ENCODE data around the gene AMZ2. TPM values are rescaled to one million over a fixed set of nuclear protein-coding genes. Genes with fewer than 3 reads are reported as not detected.
"Not testable (repeated sequence)": the region's sequence is repeated elsewhere in the genome, so short reads cannot be mapped to it uniquely, and the experiment has no call there.

The AMZ2 gene
- polyA plus RNA-seq, 3 donors = 76.9 to 95.6 (median 84.6) TPM

DNA sequence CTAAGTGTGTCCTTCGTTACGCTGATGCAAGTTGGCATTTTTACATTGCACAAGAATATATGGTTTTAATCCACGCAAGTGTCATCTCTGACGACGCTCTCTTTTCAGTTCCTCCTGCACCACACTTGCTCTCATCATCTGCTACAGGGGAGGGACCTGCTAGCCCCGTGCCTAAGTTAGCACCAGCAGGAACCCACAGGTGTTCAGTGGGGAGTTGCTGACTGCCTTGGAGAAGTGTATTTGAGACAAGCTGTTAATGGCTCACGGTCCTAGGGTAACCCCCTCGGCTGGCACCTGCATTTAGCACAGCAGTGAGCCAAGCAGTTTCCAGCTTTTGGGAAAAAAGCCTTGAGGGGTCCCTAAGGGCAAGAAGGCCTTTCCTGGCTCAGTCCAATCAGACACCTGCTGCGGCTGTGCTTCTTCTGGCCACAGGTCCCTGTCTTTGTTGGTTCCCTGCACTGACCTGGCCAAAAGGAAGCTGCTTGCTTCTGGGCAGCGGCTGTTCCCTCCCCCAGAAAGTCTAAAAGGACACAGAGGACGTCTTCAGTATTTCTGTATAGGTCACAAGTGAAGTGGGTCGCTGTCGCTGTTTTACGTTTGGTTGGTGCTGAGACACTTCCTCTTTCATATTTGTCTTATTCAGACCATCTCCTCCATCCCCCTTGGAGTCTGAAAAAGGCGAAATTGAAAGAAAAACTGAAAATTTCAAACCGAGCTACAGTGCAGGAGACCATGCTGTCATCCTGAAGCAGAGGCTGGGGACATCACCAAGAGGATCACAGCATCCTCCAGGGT lies 10.3 kb upstream of the AMZ2 start:
- not testable (repeated sequence) for DNase-seq (ENCODE audit: extremely low read depth in 1 of 11, low read depth in 9 of 11, low spot score in 4 of 11)

DNA sequence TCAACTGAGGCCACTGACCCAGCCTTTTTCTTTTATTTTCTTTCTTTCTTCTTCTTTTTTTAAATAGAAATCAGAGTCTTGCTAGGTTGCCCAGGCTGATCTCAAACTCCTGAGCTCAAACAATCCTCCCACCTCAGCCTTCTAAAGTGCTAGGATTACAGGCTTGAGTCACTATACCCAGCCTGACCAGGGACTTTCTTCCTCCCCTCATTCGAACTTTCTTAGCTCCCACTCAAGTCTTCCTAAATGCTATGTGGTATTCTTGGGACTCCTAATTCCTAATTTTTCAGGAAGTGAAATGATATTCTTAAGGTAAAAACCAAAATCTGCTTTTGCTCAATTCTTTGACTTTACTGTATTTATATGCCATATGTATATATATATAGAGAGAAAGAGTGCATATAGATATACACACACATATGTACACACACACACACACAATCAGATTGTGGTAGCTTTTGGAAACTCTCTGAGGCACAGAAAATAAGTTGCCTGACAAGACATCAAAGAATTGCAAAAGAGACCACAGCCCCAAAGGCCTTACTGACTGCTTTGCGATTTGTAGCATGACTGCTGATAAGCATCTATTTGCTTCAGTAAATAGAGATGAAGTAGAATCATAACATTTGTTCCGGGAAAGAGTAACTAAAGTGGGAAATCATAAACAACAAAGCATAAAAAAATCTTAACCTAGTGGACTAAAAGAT lies 9.5 kb upstream of the AMZ2 start:
- no peak for DNase-seq (ENCODE audit: extremely low read depth in 1 of 11, low read depth in 9 of 11, low spot score in 4 of 11)

DNA sequence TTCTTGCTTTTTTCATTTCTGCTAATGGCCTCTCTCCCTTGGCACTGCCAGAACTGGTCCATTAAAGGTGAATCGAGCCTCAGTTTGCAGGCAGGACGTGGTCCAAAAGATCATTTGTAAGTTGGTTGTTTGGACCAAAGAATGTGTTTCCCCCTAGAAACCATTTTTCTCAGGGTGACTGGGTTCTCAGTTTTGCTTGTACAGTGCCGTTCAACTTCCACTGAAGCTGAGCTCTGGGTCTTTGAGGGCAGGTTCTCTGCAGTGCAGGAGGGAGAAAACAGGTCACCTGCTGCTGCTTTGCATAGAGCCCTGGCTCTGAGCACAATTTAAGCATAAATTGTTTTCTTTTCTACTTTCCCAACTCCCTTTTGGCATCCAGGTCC lies 9.0 kb upstream of the AMZ2 start:
- no peak for DNase-seq (ENCODE audit: extremely low read depth in 1 of 11, low read depth in 9 of 11, low spot score in 4 of 11)

DNA sequence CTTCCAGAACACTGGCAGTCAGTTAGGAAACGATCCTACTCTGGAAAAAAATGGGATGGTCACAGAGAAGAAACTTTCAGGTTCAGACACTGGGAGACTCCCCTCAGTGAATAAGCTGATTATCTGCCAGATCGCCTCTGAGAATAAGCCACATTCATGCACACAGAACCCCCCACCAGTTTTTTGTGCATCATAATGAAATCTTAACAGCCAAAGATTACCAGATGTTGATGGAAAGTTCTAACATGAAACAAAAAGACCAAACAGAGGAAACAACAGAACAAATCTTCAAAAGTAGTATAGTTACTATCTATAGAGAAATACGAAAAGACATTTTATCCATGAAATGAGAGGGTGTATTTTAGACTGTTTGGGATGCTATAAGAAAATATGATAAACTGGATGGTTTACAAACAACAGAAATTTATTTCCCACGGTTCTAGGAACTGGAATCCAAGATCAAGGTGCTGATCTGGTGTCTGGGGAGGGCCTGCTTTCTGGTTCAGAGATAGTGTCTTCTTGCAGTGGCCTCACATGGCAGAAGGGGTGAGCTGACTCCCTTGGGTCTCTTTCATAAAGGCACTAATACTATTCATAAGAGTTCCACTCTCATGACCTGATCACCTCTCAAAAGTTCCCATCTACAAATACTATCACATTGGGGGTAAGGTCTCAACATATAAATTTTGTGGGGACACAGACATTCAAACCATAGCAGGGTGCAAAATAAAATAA lies 8.0 kb upstream of the AMZ2 start:
- DNase-seq (ENCODE audit: extremely low read depth in 1 of 11, low read depth in 9 of 11, low spot score in 4 of 11) = no peak

DNA sequence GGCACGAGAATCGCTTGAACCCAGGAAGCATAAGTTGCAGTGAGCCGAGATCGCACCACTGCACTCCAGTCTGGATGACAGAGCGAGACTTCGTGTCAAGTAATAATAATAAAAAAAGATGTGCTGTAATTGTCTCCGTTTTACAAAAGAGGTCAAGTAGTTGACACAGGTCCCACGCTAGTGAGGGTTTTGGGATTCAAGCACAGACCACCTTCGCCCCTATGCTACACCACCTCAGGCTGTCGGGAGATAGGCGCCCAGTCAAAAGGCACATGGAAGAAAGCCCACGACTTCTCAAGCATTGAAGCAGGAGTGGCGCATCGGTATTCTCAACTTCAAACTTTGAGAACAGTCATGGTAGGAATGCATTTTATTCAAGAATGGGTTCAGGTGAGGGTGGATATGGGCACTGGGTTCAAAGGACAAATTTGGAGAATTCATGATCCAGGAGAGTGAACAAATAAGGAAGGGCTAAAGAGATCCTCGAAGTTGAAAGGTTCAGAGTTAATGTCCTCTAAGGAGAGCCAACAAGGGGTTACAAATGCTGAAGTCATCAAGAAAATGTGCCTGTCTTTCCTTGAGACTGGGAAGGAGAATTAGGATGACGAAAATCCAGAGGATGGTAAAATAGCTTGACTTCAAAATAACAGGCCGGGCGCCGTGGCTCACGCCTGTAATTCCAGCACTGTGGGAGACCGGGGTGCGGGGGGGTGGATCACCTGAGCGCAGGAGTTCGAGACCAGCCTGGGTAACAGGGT lies 1.4 kb upstream of the AMZ2 start:
- no peak for DNase-seq (ENCODE audit: extremely low read depth in 1 of 11, low read depth in 9 of 11, low spot score in 4 of 11)

DNA sequence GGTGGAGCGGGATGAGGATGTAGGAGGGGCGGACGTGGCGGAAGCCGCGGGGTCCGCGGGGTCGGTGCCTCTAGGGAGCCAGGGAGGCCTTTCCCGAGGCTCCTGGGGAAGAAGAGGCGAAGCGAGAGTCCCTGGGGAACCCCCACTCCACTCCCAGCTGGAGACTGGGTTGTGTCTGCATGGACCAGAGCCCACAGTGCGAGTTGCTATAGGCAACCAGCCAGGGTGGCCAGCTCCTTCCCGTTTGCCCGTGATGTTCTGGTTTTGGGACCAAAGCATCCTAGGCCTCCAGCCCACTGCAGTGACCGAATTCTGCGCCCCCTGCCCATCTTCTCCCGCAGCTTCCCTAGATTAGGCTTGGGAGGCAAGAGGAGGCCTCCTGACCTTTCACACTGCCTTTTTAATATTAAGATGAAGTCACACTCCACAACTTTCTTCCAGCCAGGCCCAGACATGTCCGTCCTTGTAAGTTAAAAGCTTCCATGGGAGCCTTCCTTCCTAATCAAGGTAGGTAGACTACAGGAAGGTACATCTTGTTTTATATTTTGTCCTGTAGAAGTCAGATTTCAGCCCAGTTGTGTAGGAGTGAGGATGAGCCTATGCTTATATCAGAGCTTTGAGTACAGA lies 469 bp downstream of the AMZ2 start:
- DNase-seq (ENCODE audit: extremely low read depth in 1 of 11, low read depth in 9 of 11, low spot score in 4 of 11) = peak in 1 of 11 donors; percentile 35

DNA sequence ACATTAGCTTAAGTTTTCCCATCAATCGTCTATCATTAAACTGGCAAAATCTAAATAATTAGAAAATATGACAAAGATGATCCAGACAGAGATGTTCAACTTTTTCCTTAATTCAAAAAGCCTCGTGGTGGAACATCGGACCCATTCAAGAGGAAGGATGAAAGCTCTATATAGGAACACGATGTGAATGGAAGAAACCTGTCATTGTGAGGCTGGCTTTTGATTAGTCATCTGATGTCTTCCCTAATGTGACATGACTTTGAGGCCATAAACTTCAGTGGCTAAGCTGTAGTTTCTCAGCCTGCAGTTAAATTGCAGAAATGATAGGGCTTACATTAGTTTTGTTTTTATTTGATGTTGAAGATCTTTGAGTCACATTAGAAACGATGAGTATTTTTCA lies 1.0 kb downstream of the AMZ2 start:
- no peak for DNase-seq (ENCODE audit: extremely low read depth in 1 of 11, low read depth in 9 of 11, low spot score in 4 of 11)

DNA sequence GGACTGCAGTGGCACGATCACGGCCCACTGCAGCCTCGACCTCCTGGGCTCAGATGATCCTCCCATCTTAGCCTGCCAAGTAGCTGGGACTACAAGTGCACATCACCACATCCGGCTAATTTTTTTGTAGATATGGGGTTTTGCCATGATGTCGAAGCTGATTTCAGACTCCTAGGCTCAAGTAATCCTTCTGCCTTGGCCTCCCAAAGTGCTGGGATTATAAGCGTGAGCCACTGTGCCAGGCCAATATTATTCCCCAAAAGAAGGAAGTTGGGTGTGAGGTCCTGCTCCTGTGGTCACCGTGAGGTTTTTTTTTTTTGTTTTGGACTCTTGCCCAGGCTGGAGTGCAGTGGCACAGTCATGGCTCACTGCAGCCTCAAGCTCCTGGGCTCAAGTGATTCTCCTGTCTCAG lies 1.5 kb downstream of the AMZ2 start:
- no peak for DNase-seq (ENCODE audit: extremely low read depth in 1 of 11, low read depth in 9 of 11, low spot score in 4 of 11)

DNA sequence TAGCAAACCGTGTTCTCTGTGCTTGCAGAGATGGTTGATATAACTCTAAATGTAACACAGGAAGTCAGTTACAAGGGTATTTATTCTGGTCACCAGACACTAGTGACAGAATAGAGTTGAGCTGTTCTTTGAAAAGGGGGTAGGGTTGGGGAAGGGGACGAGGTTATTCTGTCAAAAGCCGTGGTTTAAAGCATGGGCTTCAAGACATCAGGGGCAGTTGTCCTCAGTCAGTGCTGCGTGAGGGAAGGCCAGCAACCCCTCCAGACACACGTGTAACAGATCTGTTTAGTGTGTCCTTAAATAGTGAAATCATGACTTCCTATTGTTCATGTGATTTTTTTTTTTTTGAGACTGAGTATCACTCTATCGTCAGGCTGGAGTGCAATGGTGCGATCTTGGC lies 5.6 kb downstream of the AMZ2 start:
- not testable (repeated sequence) for DNase-seq (ENCODE audit: extremely low read depth in 1 of 11, low read depth in 9 of 11, low spot score in 4 of 11)

DNA sequence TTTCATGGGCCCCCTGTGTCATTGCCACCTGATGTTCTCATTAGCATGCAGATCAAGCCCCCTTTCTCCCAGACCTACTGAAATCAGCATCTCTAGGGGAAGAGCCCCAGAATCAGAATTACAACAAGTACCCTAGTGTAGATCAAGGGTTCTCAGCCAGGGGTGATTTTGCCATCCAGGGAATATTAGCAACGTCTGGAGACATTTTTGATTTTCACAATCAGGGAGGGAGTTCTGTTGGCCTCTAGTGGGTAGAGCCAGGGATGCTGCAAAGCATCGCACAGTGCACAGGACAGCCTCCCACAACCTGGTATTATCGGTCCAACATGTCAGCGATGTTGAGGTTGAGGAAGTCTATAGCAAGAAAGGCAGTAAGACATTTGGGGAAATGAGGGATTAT lies 7.3 kb downstream of the AMZ2 start:
- no peak for DNase-seq (ENCODE audit: extremely low read depth in 1 of 11, low read depth in 9 of 11, low spot score in 4 of 11)

DNA sequence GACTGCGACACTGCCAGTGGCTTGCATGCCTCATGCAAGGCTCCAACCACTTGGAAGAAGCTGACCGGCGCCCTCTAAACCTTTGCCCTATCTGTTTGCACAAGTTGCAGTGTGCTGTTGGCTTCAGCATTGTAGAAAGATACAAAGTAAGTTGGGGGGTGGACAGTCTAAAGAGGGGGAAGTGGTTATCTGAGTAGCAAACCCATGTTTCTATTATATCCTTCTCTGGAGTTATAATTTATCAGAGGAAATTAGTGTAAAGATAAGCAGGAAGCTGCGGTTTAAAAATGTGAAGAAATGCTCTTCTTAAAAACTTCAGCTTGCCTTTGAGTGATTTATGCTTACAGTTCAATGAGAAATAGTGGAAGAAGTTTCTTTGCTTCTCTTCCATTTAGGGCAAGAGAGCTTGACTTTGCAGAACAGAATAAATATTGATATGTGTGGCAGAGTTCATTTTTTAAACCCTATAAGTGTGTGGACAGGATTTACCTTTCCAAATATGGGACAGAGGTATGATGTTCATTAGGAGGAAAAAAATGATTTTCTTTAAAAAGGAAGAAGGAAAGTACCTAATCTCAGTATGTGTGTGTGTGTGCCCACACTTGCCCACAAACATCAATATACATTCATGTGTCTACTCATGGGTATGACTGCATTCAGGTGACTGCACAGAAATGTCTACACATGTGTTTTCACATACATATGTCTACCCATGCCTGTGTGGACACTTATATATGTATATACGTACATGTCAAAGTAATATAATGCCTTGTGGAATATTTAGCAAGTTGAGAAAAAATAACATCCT lies 8.1 kb downstream of the AMZ2 start:
- no peak for DNase-seq (ENCODE audit: extremely low read depth in 1 of 11, low read depth in 9 of 11, low spot score in 4 of 11)

DNA sequence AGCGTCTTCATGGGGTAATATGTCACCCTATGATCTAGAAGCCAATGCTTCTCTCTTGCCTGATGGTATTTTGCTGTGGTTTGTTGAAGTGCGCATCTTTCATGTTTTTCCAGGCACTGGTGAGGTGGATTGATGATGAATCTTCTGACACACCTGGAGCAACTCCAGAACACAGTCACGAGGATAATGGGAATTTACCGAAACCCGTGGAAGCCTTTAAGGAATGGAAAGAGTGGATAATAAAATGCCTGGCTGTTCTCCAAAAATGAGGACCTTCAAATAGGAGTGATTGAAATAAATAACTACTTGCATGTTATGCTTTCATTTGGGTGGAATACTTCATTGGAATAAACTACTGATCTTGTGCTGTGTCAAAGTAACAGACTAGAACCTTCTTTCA lies 8.9 kb downstream of the AMZ2 start:
- DNase-seq (ENCODE audit: extremely low read depth in 1 of 11, low read depth in 9 of 11, low spot score in 4 of 11) = not testable (repeated sequence)

DNA sequence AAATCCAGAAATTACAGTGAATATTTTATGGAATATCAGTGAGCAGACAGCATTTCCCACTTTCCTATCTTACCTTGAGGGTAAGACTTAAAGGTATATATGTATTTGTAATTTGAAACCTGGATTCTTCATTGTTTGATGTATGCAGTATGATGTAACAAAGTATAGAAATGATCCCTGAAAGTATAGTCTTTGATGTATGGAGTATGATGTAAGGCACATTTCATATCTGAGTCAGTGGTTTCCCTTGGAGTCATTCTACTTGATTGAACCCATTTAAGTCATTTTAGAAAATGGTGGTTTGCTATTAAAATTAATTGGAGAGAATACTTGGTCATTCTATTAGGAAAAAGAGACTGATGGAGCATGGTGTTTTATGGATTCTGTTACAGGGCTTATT lies 10.1 kb downstream of the AMZ2 start:
- DNase-seq (ENCODE audit: extremely low read depth in 1 of 11, low read depth in 9 of 11, low spot score in 4 of 11) = no peak

DNA sequence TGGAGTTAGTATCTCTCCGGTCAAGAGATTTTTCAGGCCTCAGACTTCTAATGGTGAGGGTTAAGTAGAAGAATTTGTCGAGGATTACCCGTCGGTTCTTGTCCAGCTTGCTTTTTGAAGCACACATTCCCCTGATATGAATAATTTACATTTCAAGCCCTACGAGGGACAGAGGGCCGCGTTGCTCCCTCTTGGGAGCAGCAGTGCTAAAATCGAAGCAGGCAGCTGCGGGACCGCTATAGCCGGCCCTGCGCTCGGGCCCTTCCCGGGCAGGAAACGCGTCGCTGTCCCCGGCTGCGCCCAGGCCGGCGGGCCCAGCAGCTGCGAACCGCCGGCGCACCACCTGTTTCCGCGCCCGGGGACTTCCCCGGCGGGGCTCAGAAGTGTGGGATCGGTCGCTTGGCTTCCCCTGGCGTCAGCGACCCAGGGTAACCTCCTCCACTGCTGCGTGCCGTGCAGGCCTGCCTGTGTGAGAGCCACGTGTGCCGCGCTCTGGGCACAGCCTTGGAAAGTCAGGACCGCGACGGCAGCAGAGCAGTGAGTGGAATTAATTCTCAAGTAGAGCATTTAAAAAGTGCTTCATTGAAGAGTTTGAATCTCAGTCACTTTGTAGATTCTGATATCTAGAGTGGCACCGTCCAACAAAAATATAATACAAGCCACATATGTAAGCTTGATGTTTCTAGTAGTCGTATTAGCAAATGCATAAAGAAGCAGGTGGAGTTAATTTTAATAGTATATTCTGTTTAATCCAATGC lies 11.2 kb downstream of the AMZ2 start:
- DNase-seq (ENCODE audit: extremely low read depth in 1 of 11, low read depth in 9 of 11, low spot score in 4 of 11) = peak in 5 of 11 donors; percentile 22 to 43 (median 37)

DNA sequence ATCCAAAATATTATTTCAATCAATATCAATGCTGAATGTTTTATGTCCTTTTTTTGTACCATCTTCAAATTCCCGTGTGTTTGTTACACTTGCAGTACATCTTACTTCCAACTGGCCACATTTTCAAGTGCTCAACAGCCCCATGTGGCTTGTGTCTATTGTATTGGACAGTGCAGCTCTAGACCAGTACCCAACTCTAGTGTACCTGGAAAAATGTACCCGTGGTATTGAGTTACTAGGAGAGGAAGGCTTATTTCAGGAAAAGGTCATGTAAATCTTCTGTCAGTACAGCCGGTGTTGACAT lies 11.8 kb downstream of the AMZ2 start:
- not testable (repeated sequence) for DNase-seq (ENCODE audit: extremely low read depth in 1 of 11, low read depth in 9 of 11, low spot score in 4 of 11)

DNA sequence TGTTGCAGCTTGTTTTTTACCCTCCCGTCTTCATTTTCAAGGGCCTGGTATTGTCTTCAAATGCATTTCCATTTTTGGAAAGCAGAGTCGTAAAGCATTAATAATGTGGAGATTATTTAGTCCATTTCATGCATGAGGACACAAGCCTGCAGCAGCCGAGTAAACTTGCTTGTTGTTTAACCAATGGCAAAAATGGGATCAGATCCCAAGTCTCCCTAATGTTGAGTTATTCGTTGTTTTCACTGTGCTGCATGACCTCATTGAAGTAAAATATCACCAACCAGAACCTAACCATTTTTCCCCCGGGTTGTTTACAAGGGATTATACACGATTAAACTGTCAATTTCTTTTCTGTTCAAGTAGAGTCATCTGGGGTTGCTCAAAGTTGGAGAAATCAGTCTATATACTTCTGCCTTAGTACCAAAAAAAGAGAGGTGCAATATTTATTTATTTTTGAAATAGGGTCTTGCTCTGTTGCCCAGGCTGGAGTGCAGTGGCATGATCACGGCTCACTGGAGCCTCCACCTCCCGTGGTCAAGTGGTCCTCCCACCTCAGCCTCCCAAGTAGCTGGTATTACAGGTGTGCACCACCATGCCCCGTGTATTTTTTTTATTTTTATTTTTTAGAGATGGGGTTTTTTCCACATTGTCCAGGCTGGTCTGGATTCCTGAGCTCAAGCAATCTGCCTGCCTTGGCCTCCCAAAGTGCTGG lies 12.4 kb downstream of the AMZ2 start:
- DNase-seq (ENCODE audit: extremely low read depth in 1 of 11, low read depth in 9 of 11, low spot score in 4 of 11) = no peak

DNA sequence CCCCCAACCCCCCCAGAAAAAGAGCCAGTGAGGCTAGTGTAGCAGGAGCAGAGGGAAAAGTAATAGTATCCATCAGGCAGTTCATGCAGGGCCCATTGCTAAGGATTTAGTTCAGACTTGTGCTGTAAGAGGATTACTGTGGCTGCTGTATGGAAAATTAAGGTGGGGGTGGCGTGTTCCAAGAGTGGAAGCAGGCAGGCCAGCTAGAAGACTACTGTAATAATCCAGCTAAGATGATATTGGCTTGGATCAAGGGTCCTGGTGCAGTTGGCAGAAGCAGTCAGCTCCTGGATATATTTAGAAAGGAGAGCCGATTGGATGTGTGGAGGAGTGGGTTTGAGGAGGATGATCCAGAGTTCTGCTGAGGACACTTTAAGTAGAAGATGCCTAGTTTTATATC lies 14.6 kb downstream of the AMZ2 start:
- not testable (repeated sequence) for DNase-seq (ENCODE audit: extremely low read depth in 1 of 11, low read depth in 9 of 11, low spot score in 4 of 11)

Measured in renal cortex interstitium (tissue), 11 donors.